ENCODE results near the gene FARSA. TPM values are rescaled to one million over a fixed set of nuclear protein-coding genes. Genes with fewer than 3 reads are reported as not detected.
A peak's percentile ranks its signal among the peaks of the same experiment; 100 is the strongest.

Gene FARSA
- polyA plus RNA-seq, 3 donors: 29.0 to 49.2 (median 47.9) TPM

DNA sequence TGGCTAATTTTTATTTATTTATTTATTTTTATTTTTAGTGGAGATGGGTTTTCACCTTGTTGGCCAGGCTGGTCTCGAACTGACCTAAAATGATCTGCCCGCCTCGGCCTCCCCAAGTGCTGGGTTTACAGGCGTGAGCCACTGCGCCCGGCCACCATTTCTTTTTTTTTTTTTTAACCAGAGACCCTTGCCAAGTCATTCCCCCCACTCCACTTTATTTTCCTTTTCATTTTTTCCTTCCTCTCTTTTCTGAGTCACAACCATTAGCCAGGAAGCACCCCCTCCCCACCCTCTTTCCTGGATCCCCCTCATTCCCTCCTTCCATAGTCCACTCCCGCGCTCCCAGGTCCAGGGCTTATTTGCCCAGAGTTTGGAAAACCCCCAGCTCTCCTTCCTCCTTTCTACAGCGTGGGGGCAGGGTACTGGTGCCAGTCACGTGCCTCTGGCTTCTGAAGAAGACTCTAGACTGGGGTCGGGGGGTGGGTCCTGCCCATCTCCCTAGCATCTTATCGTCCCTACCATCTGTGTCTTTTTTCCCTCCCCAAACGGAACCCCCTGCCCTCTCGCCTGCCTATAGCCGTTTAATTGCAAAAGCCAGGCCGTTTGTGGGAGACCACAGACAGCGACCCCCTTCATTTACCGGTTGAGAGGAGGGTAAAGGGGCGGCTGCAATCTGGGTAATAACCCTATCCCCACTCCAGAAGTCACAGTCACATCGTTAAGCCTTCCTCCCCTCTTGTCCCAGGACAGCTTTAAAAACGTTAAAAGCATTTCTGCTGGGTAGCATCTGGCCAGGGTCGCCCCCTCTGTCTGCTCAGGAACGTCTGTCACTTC is 3.8 kb upstream of the FARSA start:
- Histone ChIP-seq H4K20me1 (ENCODE audit: insufficient read depth, low read length) (peaks cover 40% of the 10 kb centered on the region), H3K4me2 (replicated peaks; ENCODE audit: extremely low read depth, low read length, poor library complexity, severe bottlenecking) (peak overlapping the region; percentile 94), H3K36me3 (replicated peaks in 1 of 2; ENCODE audit: control insufficient read depth in 1 of 2, insufficient read depth in 2 of 2, low read length in 2 of 2) (peaks cover 21 to 27% of the 10 kb centered on the region in 2 donors), H3K9ac (ENCODE audit: insufficient read depth, low read length, poor library complexity, severe bottlenecking) (peak overlapping the region; percentile 68), H3K4me3 (replicated peaks in 1 of 3; ENCODE audit: low read depth in 2 of 3, low read length in 3 of 3) (peak overlapping the region; percentile 29 to 100 (median 55)), H3K27ac (ENCODE audit: low read depth in 1 of 2, low read length in 2 of 2) (peak overlapping the region; percentile 82 to 98), H2AFZ (ENCODE audit: insufficient read depth, low read depth, low read length, poor library complexity, severe bottlenecking) (peak overlapping the region; percentile 85), H3K4me1 (ENCODE audit: control insufficient read depth in 1 of 2, insufficient read depth in 2 of 2, low read length in 2 of 2) (peaks cover 54 to 72% of the 10 kb centered on the region in 2 donors), H3K9me3 (replicated peaks in 1 of 2; ENCODE audit: control insufficient read depth in 1 of 2, insufficient read depth in 1 of 2, low read length in 2 of 2) (no peaks in the 10 kb centered on the region), H3K27me3 (ENCODE audit: control insufficient read depth in 2 of 2, insufficient read depth in 2 of 2, low read length in 2 of 2) (no peaks in the 10 kb centered on the region), H3K79me2 (ENCODE audit: insufficient read depth, low read length) (peaks cover 59% of the 10 kb centered on the region)
- intact Hi-C loops (cut with micrococcal nuclease): loop anchor here (5.0 to 10.0 kb wide), 2 partner anchors 53 to 145 kb away; partner anchors contain the start of genes DNASE2 (in 1 of the 2), JUNB (in 1 of the 2) and KLF1 (in 1 of the 2)
- peak; percentile 58 to 85 (median 60) for DNase-seq
- WGBS (ENCODE audit: insufficient coverage): 3% methylated on average over 12 of the region's 23 CpGs
- Mint-ChIP-seq H3K4me3 (peak overlapping the region; percentile 86 to 99), H3K36me3 (peaks cover 27 to 30% of the 10 kb centered on the region in 2 donors), H3K9me3 (no peaks in the 10 kb centered on the region), H3K27ac (peak overlapping the region; percentile 90 to 97 (median 94)), H3K4me1 (peaks cover 58% of the 10 kb centered on the region), H3K27me3 (ENCODE audit: low read depth in 3 of 3) (peaks cover 0 to 2% (median 1%) of the 10 kb centered on the region in 3 donors)
- TF ChIP-seq, protein P1, sequence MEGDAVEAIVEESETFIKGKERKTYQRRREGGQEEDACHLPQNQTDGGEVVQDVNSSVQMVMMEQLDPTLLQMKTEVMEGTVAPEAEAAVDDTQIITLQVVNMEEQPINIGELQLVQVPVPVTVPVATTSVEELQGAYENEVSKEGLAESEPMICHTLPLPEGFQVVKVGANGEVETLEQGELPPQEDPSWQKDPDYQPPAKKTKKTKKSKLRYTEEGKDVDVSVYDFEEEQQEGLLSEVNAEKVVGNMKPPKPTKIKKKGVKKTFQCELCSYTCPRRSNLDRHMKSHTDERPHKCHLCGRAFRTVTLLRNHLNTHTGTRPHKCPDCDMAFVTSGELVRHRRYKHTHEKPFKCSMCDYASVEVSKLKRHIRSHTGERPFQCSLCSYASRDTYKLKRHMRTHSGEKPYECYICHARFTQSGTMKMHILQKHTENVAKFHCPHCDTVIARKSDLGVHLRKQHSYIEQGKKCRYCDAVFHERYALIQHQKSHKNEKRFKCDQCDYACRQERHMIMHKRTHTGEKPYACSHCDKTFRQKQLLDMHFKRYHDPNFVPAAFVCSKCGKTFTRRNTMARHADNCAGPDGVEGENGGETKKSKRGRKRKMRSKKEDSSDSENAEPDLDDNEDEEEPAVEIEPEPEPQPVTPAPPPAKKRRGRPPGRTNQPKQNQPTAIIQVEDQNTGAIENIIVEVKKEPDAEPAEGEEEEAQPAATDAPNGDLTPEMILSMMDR (IDR thresholded peaks at IDR 0.05): no peak

DNA sequence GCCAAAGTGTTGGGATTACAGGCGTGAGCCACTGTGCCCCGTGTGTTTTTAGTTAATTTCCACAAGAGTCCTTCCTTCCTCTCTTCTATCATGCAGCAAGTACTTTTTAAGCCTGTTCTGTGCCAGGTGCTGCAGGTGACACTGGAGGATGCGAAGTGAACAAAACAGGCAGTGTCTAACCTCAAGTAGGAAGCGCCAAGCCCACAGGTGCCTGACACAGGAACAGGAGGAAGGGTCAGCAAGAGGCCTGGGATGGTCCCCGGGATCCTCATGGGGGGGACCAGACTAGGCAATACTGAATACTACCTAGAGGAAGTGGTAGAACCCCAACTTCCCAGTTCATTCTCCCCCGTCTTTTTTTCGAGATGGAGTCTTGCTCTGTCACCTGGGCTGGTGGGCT is 3.1 kb upstream of the FARSA start:
- Mint-ChIP-seq H3K4me3 (no peak overlapping the region), H3K4me1 (peaks cover 55% of the 10 kb centered on the region), H3K27ac (peak overlapping the region in 4 of 7 donors; percentile 4 to 56 (median 38)), H3K27me3 (ENCODE audit: low read depth in 3 of 3) (peaks cover 0 to 2% (median 1%) of the 10 kb centered on the region in 3 donors), H3K9me3 (no peaks in the 10 kb centered on the region), H3K36me3 (peaks cover 20 to 22% of the 10 kb centered on the region in 2 donors)
- Histone ChIP-seq H2AFZ (ENCODE audit: insufficient read depth, low read depth, low read length, poor library complexity, severe bottlenecking) (no peak overlapping the region), H3K36me3 (replicated peaks in 1 of 2; ENCODE audit: control insufficient read depth in 1 of 2, insufficient read depth in 2 of 2, low read length in 2 of 2) (peaks cover 18 to 20% of the 10 kb centered on the region in 2 donors), H3K27ac (ENCODE audit: low read depth in 1 of 2, low read length in 2 of 2) (no peak overlapping the region), H3K4me1 (ENCODE audit: control insufficient read depth in 1 of 2, insufficient read depth in 2 of 2, low read length in 2 of 2) (peaks cover 58 to 68% of the 10 kb centered on the region in 2 donors), H3K4me3 (replicated peaks in 1 of 3; ENCODE audit: low read depth in 2 of 3, low read length in 3 of 3) (peak overlapping the region in 1 of 3 experiments; percentile 100), H3K79me2 (ENCODE audit: insufficient read depth, low read length) (peaks cover 59% of the 10 kb centered on the region), H3K27me3 (ENCODE audit: control insufficient read depth in 2 of 2, insufficient read depth in 2 of 2, low read length in 2 of 2) (no peaks in the 10 kb centered on the region), H3K9ac (ENCODE audit: insufficient read depth, low read length, poor library complexity, severe bottlenecking) (no peak overlapping the region), H4K20me1 (ENCODE audit: insufficient read depth, low read length) (peaks cover 35% of the 10 kb centered on the region), H3K9me3 (replicated peaks in 1 of 2; ENCODE audit: control insufficient read depth in 1 of 2, insufficient read depth in 1 of 2, low read length in 2 of 2) (no peaks in the 10 kb centered on the region), H3K4me2 (replicated peaks; ENCODE audit: extremely low read depth, low read length, poor library complexity, severe bottlenecking) (peak overlapping the region; percentile 94)
- TF ChIP-seq, protein P1 (IDR thresholded peaks at IDR 0.05): no peak
- WGBS (ENCODE audit: insufficient coverage): 0% methylated on average over 2 of the region's 7 CpGs
- DNase-seq: no peak
- intact Hi-C loops (cut with micrococcal nuclease): loop anchor here (5.0 to 10.0 kb wide), 2 partner anchors 52 to 144 kb away; partner anchors contain the start of genes DNASE2 (in 1 of the 2), JUNB (in 1 of the 2) and KLF1 (in 1 of the 2)
